A549 treated with ZK216348 at 1 μM for 4 hours (cell line): ENCODE results near the gene IQSEC3. TPM values are rescaled to one million over a fixed set of nuclear protein-coding genes. Genes with fewer than 3 reads are reported as not detected.

Experiments used
- total RNA-seq: library from RNA; stranded (reverse); fragments of 200-300 nt; extraction: Qiagen RNA extraction; gene quantifications from 5 replicates; pipeline ENCODE4 v1.2.3, GENCODE V29; 2022; ENCODE audit warnings: low read depth

IQSEC3 gene
- not detected in 5 replicates for total RNA-seq

DNA sequence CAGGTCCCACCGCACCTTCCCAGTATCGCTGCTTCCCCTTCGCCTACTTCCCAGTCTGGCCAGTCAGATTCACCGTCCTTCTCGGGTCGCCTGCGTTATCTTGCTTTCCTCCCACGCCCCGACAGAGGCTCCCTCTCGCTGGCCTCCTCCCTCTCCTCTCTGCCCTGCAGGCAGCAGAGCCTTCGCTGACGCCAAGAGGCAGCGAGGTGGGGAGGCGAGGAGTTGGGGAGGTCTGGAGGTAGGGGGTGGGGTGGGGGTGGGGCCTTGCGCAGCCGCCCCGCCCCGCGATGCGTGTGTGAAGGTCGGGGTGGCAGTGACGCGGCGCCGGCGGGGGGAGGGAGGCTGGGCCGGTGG, at the start of gene IQSEC3:
Gene IQSEC3, plus strand, starts transcription at position 340 of the 354 bp plus-strand sequence. CDS start 116 bp downstream, outside the sequence.

DNA sequence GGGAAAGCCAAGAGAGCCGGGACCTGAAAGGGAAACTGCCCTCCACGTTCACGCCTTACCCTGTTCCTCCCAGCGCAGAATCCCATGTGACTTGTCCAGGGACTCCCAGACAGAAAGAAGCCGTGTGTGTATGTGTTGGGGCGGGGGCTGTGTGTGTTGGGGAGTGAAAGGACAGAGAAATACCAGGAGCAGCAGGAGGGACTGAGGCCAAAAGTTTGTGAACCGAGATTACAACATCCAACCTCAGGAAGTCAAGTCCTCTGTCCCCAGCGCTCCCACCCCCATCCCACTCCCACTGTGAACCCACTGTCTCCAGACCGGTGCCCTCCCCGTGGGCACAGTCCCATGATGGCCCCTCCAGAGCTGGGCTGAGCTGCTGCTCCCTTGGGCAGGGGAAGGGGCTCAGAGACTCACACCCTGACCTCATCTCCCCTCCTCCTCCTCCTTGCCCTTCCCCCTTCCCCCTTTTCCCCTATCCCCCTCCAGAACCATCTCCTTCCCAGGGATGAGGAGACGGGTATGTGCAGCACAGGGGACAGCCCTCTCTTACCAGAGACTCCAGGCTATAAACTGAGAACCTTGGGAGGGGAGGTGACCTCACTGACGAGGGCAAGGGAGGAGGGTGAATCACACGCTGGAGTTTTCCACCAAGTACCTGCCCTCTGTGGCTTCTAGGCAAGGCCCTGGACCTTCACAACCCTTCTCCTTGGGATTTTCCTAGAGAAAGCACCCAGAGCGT, 147.6 kb downstream of the IQSEC3 start, which contains the start of gene SLC6A12:
Gene SLC6A12, minus strand, starts transcription at position 155 of the 739 bp plus-strand sequence. CDS start 4,171 bp downstream, outside the sequence.

Other genes starting within 250 kb of the IQSEC3 start
- gene SLC6A12, start 147.4 kb downstream of the IQSEC3 start, total RNA-seq, result 0.50 to 1.5 TPM (median 0.55 TPM) in 5 replicates
- gene SLC6A13, start 196.1 kb downstream of the IQSEC3 start, total RNA-seq, result 0.08 to 0.84 TPM (median 0.19 TPM) in 5 replicates